Right lobe of liver (tissue), 4 donors: Measurements from ENCODE around the gene VRK1.

Experiments
- POLR2A ChIP-seq: fragments of 450-650 bp; IDR thresholded peaks from one replicate; pipeline ENCODE4 v1.6.1; 2017; ENCODE audit warnings: antibody characterized with exemption, mild to moderate bottlenecking
- TF ChIP-seq, protein P1 (sequence below), 4 donors: fragments of 200-600 bp in 3 of 4; fragments of 450-650 bp in 1 of 4; IDR thresholded peaks; one replicate each; pipeline versions ENCODE4 v1.5.1 to v1.8.0; 2016 to 2022; ENCODE audit warnings: antibody characterized with exemption in 4 of 4, mild to moderate bottlenecking in 2 of 4
- donor health status: DM: no; HTN: no; CAD: no.
- donor health status: DM: no; HTN: no; CAD: no.
- donor health status: DM: no; HTN: yes; CAD: no.

DNA sequence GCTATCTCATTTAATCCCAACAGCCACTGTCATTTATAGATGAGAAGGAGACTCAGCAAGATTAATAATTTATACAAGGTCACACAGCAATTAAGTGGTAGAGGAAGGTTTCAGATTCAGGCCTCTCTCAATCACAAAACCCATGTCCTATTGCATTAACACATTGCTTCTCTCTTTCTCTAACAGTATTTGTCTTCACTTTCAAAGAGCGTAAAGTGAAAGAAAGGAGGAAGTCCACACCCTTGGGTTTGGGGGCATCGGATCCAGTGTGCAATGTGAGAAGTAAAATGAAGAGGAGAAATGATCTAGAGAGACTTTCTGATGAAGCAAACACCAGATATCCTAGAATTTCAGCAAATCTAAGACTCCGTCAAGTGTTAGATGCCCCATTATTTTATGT lies 7.0 kb upstream of the VRK1 start:
- TF ChIP-seq, protein P1, sequence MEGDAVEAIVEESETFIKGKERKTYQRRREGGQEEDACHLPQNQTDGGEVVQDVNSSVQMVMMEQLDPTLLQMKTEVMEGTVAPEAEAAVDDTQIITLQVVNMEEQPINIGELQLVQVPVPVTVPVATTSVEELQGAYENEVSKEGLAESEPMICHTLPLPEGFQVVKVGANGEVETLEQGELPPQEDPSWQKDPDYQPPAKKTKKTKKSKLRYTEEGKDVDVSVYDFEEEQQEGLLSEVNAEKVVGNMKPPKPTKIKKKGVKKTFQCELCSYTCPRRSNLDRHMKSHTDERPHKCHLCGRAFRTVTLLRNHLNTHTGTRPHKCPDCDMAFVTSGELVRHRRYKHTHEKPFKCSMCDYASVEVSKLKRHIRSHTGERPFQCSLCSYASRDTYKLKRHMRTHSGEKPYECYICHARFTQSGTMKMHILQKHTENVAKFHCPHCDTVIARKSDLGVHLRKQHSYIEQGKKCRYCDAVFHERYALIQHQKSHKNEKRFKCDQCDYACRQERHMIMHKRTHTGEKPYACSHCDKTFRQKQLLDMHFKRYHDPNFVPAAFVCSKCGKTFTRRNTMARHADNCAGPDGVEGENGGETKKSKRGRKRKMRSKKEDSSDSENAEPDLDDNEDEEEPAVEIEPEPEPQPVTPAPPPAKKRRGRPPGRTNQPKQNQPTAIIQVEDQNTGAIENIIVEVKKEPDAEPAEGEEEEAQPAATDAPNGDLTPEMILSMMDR (IDR thresholded peaks at IDR 0.05) = no peak
- no peak for TF ChIP-seq POLR2A
